Measurements from ENCODE around the gene PEPD.

PEPD gene

DNA sequence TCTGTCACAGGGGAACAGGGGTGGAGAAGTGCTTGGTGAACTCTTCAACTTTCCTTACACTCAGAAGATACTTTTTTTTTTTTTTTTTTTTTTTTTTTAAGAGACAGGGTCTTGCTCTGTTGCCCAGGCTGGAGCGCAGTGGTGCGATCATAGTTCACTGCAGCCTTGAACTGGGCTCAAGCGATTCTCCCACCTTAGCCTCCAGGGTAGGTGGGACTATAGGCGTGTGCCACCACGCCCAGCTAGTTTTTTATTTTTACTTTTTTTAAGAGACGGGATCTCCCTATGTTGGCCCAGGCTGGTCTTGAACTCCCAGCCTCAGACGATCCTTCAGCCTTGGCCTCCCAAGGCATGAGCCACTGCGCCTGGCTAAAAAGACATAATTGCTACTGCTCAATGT, 136.6 kb downstream of the PEPD start:
- TF ChIP-seq TAF1 (IDR thresholded peaks at IDR 0.05; ENCODE audit: borderline replicate concordance, insufficient read depth, low read length) = no peak
- no peak for TF ChIP-seq POLR2AphosphoS5 (IDR thresholded peaks at IDR 0.05; ENCODE audit: low read depth, low read length)
- TF ChIP-seq, protein P1, sequence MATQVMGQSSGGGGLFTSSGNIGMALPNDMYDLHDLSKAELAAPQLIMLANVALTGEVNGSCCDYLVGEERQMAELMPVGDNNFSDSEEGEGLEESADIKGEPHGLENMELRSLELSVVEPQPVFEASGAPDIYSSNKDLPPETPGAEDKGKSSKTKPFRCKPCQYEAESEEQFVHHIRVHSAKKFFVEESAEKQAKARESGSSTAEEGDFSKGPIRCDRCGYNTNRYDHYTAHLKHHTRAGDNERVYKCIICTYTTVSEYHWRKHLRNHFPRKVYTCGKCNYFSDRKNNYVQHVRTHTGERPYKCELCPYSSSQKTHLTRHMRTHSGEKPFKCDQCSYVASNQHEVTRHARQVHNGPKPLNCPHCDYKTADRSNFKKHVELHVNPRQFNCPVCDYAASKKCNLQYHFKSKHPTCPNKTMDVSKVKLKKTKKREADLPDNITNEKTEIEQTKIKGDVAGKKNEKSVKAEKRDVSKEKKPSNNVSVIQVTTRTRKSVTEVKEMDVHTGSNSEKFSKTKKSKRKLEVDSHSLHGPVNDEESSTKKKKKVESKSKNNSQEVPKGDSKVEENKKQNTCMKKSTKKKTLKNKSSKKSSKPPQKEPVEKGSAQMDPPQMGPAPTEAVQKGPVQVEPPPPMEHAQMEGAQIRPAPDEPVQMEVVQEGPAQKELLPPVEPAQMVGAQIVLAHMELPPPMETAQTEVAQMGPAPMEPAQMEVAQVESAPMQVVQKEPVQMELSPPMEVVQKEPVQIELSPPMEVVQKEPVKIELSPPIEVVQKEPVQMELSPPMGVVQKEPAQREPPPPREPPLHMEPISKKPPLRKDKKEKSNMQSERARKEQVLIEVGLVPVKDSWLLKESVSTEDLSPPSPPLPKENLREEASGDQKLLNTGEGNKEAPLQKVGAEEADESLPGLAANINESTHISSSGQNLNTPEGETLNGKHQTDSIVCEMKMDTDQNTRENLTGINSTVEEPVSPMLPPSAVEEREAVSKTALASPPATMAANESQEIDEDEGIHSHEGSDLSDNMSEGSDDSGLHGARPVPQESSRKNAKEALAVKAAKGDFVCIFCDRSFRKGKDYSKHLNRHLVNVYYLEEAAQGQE (IDR thresholded peaks at IDR 0.05; ENCODE audit: insufficient read depth in 1 of 2, low read depth in 2 of 2, low read length in 2 of 2) = no peak
- TF ChIP-seq SIN3A (IDR thresholded peaks at IDR 0.05; ENCODE audit: borderline replicate concordance, insufficient read depth, low read length) = no peak
- TF ChIP-seq FOXP2 (optimal IDR thresholded peaks at IDR 0.05; ENCODE audit: borderline replicate concordance, extremely low read depth, extremely low read length, insufficient read depth) = no peak

DNA sequence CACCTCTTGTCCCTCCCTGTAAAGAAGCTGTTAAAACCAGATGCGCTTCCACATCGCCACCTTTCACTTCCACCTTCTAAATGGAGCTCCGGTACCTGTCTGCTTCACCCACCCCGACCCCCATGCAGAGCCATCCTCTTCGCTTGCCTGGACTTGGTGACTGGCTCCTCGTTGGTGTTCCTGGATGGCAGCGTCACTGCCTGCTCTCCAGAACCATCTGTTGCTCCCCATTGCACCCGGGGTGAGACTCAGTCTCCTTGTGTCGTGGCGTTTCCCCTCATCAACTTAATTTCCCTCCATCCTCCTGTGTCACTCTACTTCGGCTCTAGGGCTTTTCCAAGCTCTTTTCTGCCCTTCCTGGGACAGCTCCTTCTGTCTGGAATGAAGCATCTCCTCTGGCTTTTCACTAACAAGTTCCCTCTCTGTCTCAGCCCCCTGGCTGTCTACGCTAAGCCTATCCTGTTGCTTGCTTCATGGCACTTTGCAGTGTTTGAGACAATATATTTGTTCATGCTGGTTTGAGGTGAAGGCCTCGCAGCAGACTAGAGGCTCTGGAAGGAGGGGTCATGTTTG, 137.8 kb downstream of the PEPD start:
- TF ChIP-seq, protein P1 (IDR thresholded peaks at IDR 0.05; ENCODE audit: insufficient read depth in 1 of 2, low read depth in 2 of 2, low read length in 2 of 2) = no peak
- TF ChIP-seq FOXP2 (optimal IDR thresholded peaks at IDR 0.05; ENCODE audit: borderline replicate concordance, extremely low read depth, extremely low read length, insufficient read depth) (no peak), POLR2AphosphoS5 (IDR thresholded peaks at IDR 0.05; ENCODE audit: low read depth, low read length) (no peak), SIN3A (IDR thresholded peaks at IDR 0.05; ENCODE audit: borderline replicate concordance, insufficient read depth, low read length) (no peak), TAF1 (IDR thresholded peaks at IDR 0.05; ENCODE audit: borderline replicate concordance, insufficient read depth, low read length) (no peak)

DNA sequence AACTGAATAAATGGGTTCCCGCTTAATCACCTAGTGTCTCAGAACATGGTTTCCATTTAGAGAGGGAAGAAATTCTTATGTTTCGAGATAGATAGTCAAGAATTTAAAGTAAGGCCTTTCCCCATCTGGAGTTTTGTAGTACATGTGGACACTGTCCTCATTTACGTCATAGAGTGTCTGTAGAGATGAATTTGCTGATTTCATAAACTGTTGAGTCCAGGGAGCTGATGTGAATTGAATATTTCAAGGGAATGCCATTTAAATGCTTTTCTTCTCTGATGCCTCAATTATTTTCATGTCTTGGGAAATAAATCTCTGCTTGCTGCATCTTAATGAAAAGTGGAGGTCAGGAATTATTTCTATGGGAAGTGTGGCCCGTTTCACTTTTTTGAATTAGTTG, 138.6 kb downstream of the PEPD start:
- TF ChIP-seq POLR2AphosphoS5 (IDR thresholded peaks at IDR 0.05; ENCODE audit: low read depth, low read length) = no peak

DNA sequence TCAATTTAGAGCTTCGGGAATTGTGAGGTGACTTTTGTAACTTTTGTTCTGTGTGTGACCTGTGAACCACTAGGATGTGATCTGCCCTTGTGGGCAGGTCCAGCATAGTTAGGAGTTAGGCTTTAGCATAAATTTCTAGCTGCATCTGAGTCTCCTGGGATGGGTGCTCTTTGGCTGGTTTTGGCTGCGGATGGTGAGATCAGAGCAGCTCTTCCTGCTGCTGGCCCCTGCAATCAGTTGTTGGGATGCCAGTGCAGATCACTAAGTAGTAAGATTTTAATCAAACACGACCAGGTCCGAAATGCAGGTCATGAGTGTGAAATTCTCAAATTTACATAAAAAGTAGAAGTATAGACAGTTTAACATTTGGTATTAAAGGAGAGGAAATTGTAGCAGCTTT, 139.6 kb downstream of the PEPD start:
- TF ChIP-seq, protein P1 (IDR thresholded peaks at IDR 0.05; ENCODE audit: insufficient read depth in 1 of 2, low read depth in 2 of 2, low read length in 2 of 2) = no peak
- TF ChIP-seq TAF1 (IDR thresholded peaks at IDR 0.05; ENCODE audit: borderline replicate concordance, insufficient read depth, low read length) (no peak), SIN3A (IDR thresholded peaks at IDR 0.05; ENCODE audit: borderline replicate concordance, insufficient read depth, low read length) (no peak), FOXP2 (optimal IDR thresholded peaks at IDR 0.05; ENCODE audit: borderline replicate concordance, extremely low read depth, extremely low read length, insufficient read depth) (no peak)

DNA sequence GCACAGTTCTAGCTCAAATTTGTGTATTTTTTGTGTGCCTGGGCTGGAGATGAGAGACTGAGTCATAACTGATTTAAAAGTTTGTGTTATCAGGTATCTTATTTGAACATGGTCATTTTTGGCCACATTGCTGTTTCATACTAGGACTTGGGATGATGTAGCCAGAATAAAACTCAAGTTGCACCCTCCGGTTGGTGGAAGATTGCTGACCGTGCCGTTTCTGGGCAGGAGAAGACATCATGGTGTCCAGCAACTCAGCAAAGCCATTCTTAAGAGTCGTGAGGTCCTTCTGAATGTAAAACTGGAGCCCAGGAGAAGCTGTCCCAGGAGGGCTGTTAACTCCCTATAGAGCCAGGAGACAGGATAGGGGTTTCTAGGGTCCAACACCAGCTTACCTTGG, 140.5 kb downstream of the PEPD start:
- TF ChIP-seq SIN3A (IDR thresholded peaks at IDR 0.05; ENCODE audit: borderline replicate concordance, insufficient read depth, low read length) (no peak), FOXP2 (optimal IDR thresholded peaks at IDR 0.05; ENCODE audit: borderline replicate concordance, extremely low read depth, extremely low read length, insufficient read depth) (no peak), POLR2AphosphoS5 (IDR thresholded peaks at IDR 0.05; ENCODE audit: low read depth, low read length) (no peak)
- TF ChIP-seq, protein P1 (IDR thresholded peaks at IDR 0.05; ENCODE audit: insufficient read depth in 1 of 2, low read depth in 2 of 2, low read length in 2 of 2) = no peak

Measured in PFSK-1 (cell line).